OCI-LY7 (cell line): Measurements from ENCODE around the gene RINL.

Source experiments
- EZH2phosphoT487 ChIP-seq: fragments of 200-600 bp; sonication (generic); IDR thresholded peaks from 2 replicates; pipeline ENCODE4 v1.6.1; 2018; ENCODE audit warnings: low read depth, borderline replicate concordance, mild to moderate bottlenecking, mixed run types, antibody characterized with exemption, low read length, moderate library complexity, mixed read lengths
- TF ChIP-seq, protein P1 (sequence below): fragments of 200-600 bp; sonication (generic); conservative IDR thresholded peaks from 2 replicates; pipeline ENCODE4 v1.5.1; 2014; ENCODE audit warnings: mild to moderate bottlenecking, antibody characterized with exemption, low read length, moderate library complexity, mixed read lengths

- TF ChIP-seq, protein P1, sequence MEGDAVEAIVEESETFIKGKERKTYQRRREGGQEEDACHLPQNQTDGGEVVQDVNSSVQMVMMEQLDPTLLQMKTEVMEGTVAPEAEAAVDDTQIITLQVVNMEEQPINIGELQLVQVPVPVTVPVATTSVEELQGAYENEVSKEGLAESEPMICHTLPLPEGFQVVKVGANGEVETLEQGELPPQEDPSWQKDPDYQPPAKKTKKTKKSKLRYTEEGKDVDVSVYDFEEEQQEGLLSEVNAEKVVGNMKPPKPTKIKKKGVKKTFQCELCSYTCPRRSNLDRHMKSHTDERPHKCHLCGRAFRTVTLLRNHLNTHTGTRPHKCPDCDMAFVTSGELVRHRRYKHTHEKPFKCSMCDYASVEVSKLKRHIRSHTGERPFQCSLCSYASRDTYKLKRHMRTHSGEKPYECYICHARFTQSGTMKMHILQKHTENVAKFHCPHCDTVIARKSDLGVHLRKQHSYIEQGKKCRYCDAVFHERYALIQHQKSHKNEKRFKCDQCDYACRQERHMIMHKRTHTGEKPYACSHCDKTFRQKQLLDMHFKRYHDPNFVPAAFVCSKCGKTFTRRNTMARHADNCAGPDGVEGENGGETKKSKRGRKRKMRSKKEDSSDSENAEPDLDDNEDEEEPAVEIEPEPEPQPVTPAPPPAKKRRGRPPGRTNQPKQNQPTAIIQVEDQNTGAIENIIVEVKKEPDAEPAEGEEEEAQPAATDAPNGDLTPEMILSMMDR, result no peak
- TF ChIP-seq EZH2phosphoT487, result no peak
Measured at GRCh38 chr19:38907670-38908069, 29.6 kb upstream of the RINL start.
